Loucy (cell line): ENCODE results near the gene ZNHIT6.

Source experiments
- H2AFZ ChIP-seq: fragments of 200-600 bp; sonication (generic); 2 replicates; pipeline ENCODE4 v1.6.0; 2016; ENCODE audit warnings: antibody characterized with exemption, mild to moderate bottlenecking, low read length, moderate library complexity
- H3F3A ChIP-seq: fragments of 200-600 bp; 2 replicates; pipeline ENCODE4 v1.6.0; 2016; ENCODE audit warnings: antibody characterized with exemption, low read depth, mild to moderate bottlenecking
- H3K27me3 ChIP-seq: fragments of 200-600 bp; sonication (generic); 2 replicates; pipeline ENCODE4 v1.6.1; 2014; ENCODE audit warnings: low read length, mild to moderate bottlenecking; ENCODE audit not compliant: insufficient read depth, poor library complexity, severe bottlenecking
- H3K36me3 ChIP-seq: fragments of 200-600 bp; sonication (generic); 2 replicates; pipeline ENCODE4 v1.6.1; 2016; ENCODE audit warnings: low read length; ENCODE audit not compliant: insufficient read depth
- H3K4me1 ChIP-seq: fragments of 200-600 bp; sonication (generic); 2 replicates; pipeline ENCODE4 v1.5.1; 2014; ENCODE audit warnings: low read length, mild to moderate bottlenecking; ENCODE audit not compliant: insufficient read depth, poor library complexity, severe bottlenecking
- H3K4me2 ChIP-seq: fragments of 200-600 bp; sonication (generic); 2 replicates; pipeline ENCODE4 v1.6.0; 2014; ENCODE audit warnings: antibody characterized with exemption, low read length, low read depth, mild to moderate bottlenecking; ENCODE audit not compliant: poor library complexity, severe bottlenecking
- H3K4me3 ChIP-seq: fragments of 200-600 bp; sonication (generic); 2 replicates; pipeline ENCODE4 v1.5.1; 2014; ENCODE audit warnings: low read length, mild to moderate bottlenecking, mixed read lengths; ENCODE audit not compliant: poor library complexity, severe bottlenecking
- H3K79me2 ChIP-seq: fragments of 200-600 bp; sonication (generic); 2 replicates; pipeline ENCODE4 v1.6.1; 2014; ENCODE audit warnings: low read length; ENCODE audit not compliant: insufficient read depth
- H3K9ac ChIP-seq: fragments of 200-600 bp; sonication (generic); 2 replicates; pipeline ENCODE4 v1.6.0; 2014; ENCODE audit warnings: mild to moderate bottlenecking, low read depth, low read length, moderate library complexity; ENCODE audit not compliant: poor library complexity, severe bottlenecking
- H3K9me2 ChIP-seq: fragments of 200-600 bp; sonication (generic); replicated peaks from 2 replicates; pipeline ENCODE4 v1.6.1; 2016; ENCODE audit warnings: low read depth, low read length, mixed read lengths
- H3K9me3 ChIP-seq: fragments of 200-600 bp; sonication (generic); 2 replicates; pipeline ENCODE4 v1.6.1; 2014; ENCODE audit warnings: mild to moderate bottlenecking, antibody characterized with exemption, low read length, low read depth; ENCODE audit not compliant: insufficient read depth
- H4K20me1 ChIP-seq: fragments of 200-600 bp; sonication (generic); 2 replicates; pipeline ENCODE4 v1.6.0; 2014; ENCODE audit warnings: antibody characterized with exemption, low read length, mild to moderate bottlenecking; ENCODE audit not compliant: insufficient read depth, poor library complexity, severe bottlenecking
- EZH2phosphoT487 ChIP-seq: fragments of 200-600 bp; IDR thresholded peaks from 2 replicates; pipeline ENCODE4 v1.6.1; 2018; ENCODE audit warnings: antibody characterized with exemption, mild to moderate bottlenecking, moderate library complexity, borderline replicate concordance
- TF ChIP-seq, protein P1 (sequence below): fragments of 200-600 bp; sonication (generic); conservative IDR thresholded peaks from 2 replicates; pipeline ENCODE4 v1.5.1; 2014; ENCODE audit warnings: mild to moderate bottlenecking, antibody characterized with exemption, low read length

ZNHIT6 gene

DNA sequence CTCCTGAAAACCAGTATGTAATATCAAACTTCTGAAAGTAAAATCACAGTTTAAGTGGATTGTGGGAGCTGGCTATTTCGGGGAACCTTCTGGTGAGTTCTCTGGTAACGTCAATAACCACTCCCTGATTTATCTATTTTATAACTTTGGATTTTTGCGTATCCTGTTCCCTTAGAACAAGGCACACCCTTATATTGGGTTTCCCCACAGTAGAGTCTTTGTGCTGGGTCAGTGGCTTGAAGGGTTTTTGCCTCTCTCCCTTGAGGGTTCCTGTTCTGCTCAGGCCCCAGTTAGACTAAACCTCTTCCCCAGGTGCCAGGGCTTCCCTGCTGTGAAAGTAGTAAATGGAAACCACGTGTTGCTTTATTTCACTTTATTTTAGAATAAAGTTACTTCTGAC, 106.3 kb downstream of the ZNHIT6 start:
- no peaks in the 10 kb centered on the region for H3K9me3 ChIP-seq
- H4K20me1 ChIP-seq: no peaks in the 10 kb centered on the region
- no peaks in the 10 kb centered on the region for H3K4me1 ChIP-seq
- H3K79me2 ChIP-seq: no peaks in the 10 kb centered on the region
- H3F3A ChIP-seq: no peaks in the 10 kb centered on the region
- H3K4me3 ChIP-seq: no peak overlapping the region
- TF ChIP-seq, protein P1, sequence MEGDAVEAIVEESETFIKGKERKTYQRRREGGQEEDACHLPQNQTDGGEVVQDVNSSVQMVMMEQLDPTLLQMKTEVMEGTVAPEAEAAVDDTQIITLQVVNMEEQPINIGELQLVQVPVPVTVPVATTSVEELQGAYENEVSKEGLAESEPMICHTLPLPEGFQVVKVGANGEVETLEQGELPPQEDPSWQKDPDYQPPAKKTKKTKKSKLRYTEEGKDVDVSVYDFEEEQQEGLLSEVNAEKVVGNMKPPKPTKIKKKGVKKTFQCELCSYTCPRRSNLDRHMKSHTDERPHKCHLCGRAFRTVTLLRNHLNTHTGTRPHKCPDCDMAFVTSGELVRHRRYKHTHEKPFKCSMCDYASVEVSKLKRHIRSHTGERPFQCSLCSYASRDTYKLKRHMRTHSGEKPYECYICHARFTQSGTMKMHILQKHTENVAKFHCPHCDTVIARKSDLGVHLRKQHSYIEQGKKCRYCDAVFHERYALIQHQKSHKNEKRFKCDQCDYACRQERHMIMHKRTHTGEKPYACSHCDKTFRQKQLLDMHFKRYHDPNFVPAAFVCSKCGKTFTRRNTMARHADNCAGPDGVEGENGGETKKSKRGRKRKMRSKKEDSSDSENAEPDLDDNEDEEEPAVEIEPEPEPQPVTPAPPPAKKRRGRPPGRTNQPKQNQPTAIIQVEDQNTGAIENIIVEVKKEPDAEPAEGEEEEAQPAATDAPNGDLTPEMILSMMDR: no peak
- no peak for TF ChIP-seq EZH2phosphoT487
- no peak overlapping the region for H2AFZ ChIP-seq
- no peaks in the 10 kb centered on the region for H3K36me3 ChIP-seq
- H3K9me2 ChIP-seq: no peaks in the 10 kb centered on the region
- no peak overlapping the region for H3K4me2 ChIP-seq
- H3K9ac ChIP-seq: no peak overlapping the region
- no peaks in the 10 kb centered on the region for H3K27me3 ChIP-seq

DNA sequence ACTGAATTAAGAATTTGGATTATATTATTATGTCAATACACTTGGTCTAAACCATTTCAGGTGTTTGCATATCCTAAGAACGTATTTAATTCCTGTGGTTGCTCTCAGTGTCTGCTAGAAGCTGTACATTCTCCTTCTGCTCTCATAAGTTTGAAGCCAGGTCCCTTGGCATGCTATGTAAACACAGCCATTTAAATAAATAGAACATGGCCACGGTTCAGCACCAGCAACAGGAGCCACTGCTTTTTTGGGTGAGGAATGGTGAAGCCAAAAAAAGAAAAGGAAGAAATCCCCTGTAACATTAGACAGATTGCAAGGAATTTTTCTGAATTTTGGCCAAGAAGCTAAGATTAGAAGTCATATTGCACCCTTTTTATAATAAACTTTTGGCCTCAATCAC, 108.6 kb downstream of the ZNHIT6 start:
- no peak overlapping the region for H2AFZ ChIP-seq
- H3K9me3 ChIP-seq: no peaks in the 10 kb centered on the region
- H3K79me2 ChIP-seq: no peaks in the 10 kb centered on the region
- H3K4me2 ChIP-seq: no peak overlapping the region
- TF ChIP-seq, protein P1: no peak
- no peak for TF ChIP-seq EZH2phosphoT487
- H3K4me1 ChIP-seq: no peaks in the 10 kb centered on the region
- no peaks in the 10 kb centered on the region for H3K27me3 ChIP-seq
- H3K36me3 ChIP-seq: no peaks in the 10 kb centered on the region
- H3K4me3 ChIP-seq: no peak overlapping the region
- H4K20me1 ChIP-seq: no peaks in the 10 kb centered on the region
- no peaks in the 10 kb centered on the region for H3K9me2 ChIP-seq
- no peak overlapping the region for H3K9ac ChIP-seq
- no peaks in the 10 kb centered on the region for H3F3A ChIP-seq
